HG03095 (cell line): Measurements from ENCODE around the gene SPATA4.
"Not testable (repeated sequence)": the region's sequence is repeated elsewhere in the genome, so short reads cannot be mapped to it uniquely, and the experiment has no call there.

Experiments used
- ATAC-seq: cut with Tn5 transposase; IDR thresholded peaks from one replicate; pipeline ENCODE4 v1.9.1; 2021; ENCODE audit warnings: moderate library complexity; ENCODE audit not compliant: unreplicated experiment

The SPATA4 gene

GRCh38 chr4:176195184-176195978 lies at the start of gene SPATA4:
Gene SPATA4, minus strand, starts transcription at chr4:176195585. Its CDS starts 23 bp downstream, at chr4:176195562.
- ATAC-seq = peak; percentile 99

GRCh38 chr4:176242764-176243347 lies 47.5 kb upstream of the SPATA4 start:
- no peak for ATAC-seq

- ATAC-seq = no peak
Observed at GRCh38 chr4:176241703-176242102, 46.3 kb upstream of the SPATA4 start.

- no peak for ATAC-seq
Observed at GRCh38 chr4:176238826-176239225, 43.4 kb upstream of the SPATA4 start.

GRCh38 chr4:176238157-176238610 lies 42.8 kb upstream of the SPATA4 start:
- no peak for ATAC-seq

GRCh38 chr4:176236946-176237345 lies 41.6 kb upstream of the SPATA4 start:
- no peak for ATAC-seq

- no peak for ATAC-seq
Observed at GRCh38 chr4:176230836-176231235, 35.5 kb upstream of the SPATA4 start.

- no peak for ATAC-seq
Observed at GRCh38 chr4:176229645-176230044, 34.3 kb upstream of the SPATA4 start.

- no peak for ATAC-seq
Observed at GRCh38 chr4:176226736-176227135, 31.4 kb upstream of the SPATA4 start.

- ATAC-seq = no peak
Observed at GRCh38 chr4:176223561-176223960, 28.2 kb upstream of the SPATA4 start.

- ATAC-seq = no peak
Observed at GRCh38 chr4:176222149-176222548, 26.8 kb upstream of the SPATA4 start.

- ATAC-seq = no peak
Observed at GRCh38 chr4:176217510-176217909, 22.1 kb upstream of the SPATA4 start.

GRCh38 chr4:176212351-176212750 lies 17.0 kb upstream of the SPATA4 start:
- not testable (repeated sequence) for ATAC-seq

GRCh38 chr4:176210579-176211296 lies 15.4 kb upstream of the SPATA4 start:
- no peak for ATAC-seq

GRCh38 chr4:176210101-176210500 lies 14.7 kb upstream of the SPATA4 start:
- ATAC-seq = no peak

- no peak for ATAC-seq
Observed at GRCh38 chr4:176209535-176209934, 14.2 kb upstream of the SPATA4 start.

- ATAC-seq = no peak
Observed at GRCh38 chr4:176207839-176208238, 12.5 kb upstream of the SPATA4 start.

GRCh38 chr4:176205299-176205698 lies 9.9 kb upstream of the SPATA4 start:
- no peak for ATAC-seq

- ATAC-seq = no peak
Observed at GRCh38 chr4:176198316-176198903, 3.0 kb upstream of the SPATA4 start.

- ATAC-seq = no peak
Observed at GRCh38 chr4:176193938-176194337, 1.4 kb downstream of the SPATA4 start.

- no peak for ATAC-seq
Observed at GRCh38 chr4:176193126-176193525, 2.3 kb downstream of the SPATA4 start.
